ENCODE results near the gene FGR. TPM values are rescaled to one million over a fixed set of nuclear protein-coding genes. Genes with fewer than 3 reads are reported as not detected.
"Not testable (repeated sequence)": the region's sequence is repeated elsewhere in the genome, so short reads cannot be mapped to it uniquely, and the experiment has no call there.

FGR gene
- polyA plus RNA-seq, 3 donors = 1.4 to 1.8 (median 1.7) TPM

GRCh38 chr1:27638047-27638734, 3.2 kb upstream of the FGR start:
- no peak for DNase-seq (ENCODE audit: low read depth in 3 of 3, low spot score in 2 of 3)

GRCh38 chr1:27635396-27636142, 584 bp upstream of the FGR start:
- no peak for DNase-seq (ENCODE audit: low read depth in 3 of 3, low spot score in 2 of 3)

GRCh38 chr1:27634177-27634984, 604 bp downstream of the FGR start:
- no peak for DNase-seq (ENCODE audit: low read depth in 3 of 3, low spot score in 2 of 3)

- no peak for DNase-seq (ENCODE audit: low read depth in 3 of 3, low spot score in 2 of 3)
These were observed 1.3 kb downstream of the FGR start for GRCh38 chr1:27633640-27634176.

- DNase-seq (ENCODE audit: low read depth in 3 of 3, low spot score in 2 of 3) = no peak
These were observed 1.7 kb downstream of the FGR start for GRCh38 chr1:27633298-27633610.

GRCh38 chr1:27632387-27633297, 2.3 kb downstream of the FGR start:
- no peak for DNase-seq (ENCODE audit: low read depth in 3 of 3, low spot score in 2 of 3)

GRCh38 chr1:27630859-27631491, 4.0 kb downstream of the FGR start:
- no peak for DNase-seq (ENCODE audit: low read depth in 3 of 3, low spot score in 2 of 3)

- no peak for DNase-seq (ENCODE audit: low read depth in 3 of 3, low spot score in 2 of 3)
These were observed 6.3 kb downstream of the FGR start for GRCh38 chr1:27628712-27629111.

GRCh38 chr1:27627733-27628132, 7.3 kb downstream of the FGR start:
- not testable (repeated sequence) for DNase-seq (ENCODE audit: low read depth in 3 of 3, low spot score in 2 of 3)

GRCh38 chr1:27627061-27627460, 7.9 kb downstream of the FGR start:
- DNase-seq (ENCODE audit: low read depth in 3 of 3, low spot score in 2 of 3) = no peak

GRCh38 chr1:27626031-27626935, 8.7 kb downstream of the FGR start:
- DNase-seq (ENCODE audit: low read depth in 3 of 3, low spot score in 2 of 3) = no peak

GRCh38 chr1:27624467-27625178, 10.4 kb downstream of the FGR start:
- no peak for DNase-seq (ENCODE audit: low read depth in 3 of 3, low spot score in 2 of 3)

GRCh38 chr1:27623327-27624212, 11.4 kb downstream of the FGR start:
- no peak for DNase-seq (ENCODE audit: low read depth in 3 of 3, low spot score in 2 of 3)

- no peak for DNase-seq (ENCODE audit: low read depth in 3 of 3, low spot score in 2 of 3)
These were observed 12.2 kb downstream of the FGR start for GRCh38 chr1:27622828-27623227.

- no peak for DNase-seq (ENCODE audit: low read depth in 3 of 3, low spot score in 2 of 3)
These were observed 13.7 kb downstream of the FGR start for GRCh38 chr1:27621051-27621920.

GRCh38 chr1:27619782-27620438, 15.1 kb downstream of the FGR start:
- not testable (repeated sequence) for DNase-seq (ENCODE audit: low read depth in 3 of 3, low spot score in 2 of 3)
